Gastrocnemius medialis (tissue), 4 donors: ENCODE results near the gene GALNT18. TPM values are rescaled to one million over a fixed set of nuclear protein-coding genes. Genes with fewer than 3 reads are reported as not detected.
A peak's percentile ranks its signal among the peaks of the same experiment; 100 is the strongest.

ENCODE experiments used
- ATAC-seq, 2 donors: fragments of 150-250 bp; one replicate each; pipeline ENCODE4 v1.9.1; 2016
- DNase-seq, 2 donors: peaks; one replicate each; pipeline ENCODE4 v3.0.0-alpha.2; 2019
- H3K27ac ChIP-seq, 4 donors: fragments of 200-600 bp; sonication (generic); 1 replicate in 1 of 4; 2 replicates in 3 of 4; pipeline ENCODE4 v1.5.1; 2016 to 2018; ENCODE audit warnings: mild to moderate bottlenecking in 2 of 4, moderate library complexity in 1 of 4
- H3K27me3 ChIP-seq, 3 donors: fragments of 200-600 bp; sonication (generic) in 2 of 3; 1 replicate in 1 of 3; 2 replicates in 2 of 3; pipeline versions ENCODE4 v1.5.1 to v1.6.0; 2016 to 2019; ENCODE audit warnings: mild to moderate bottlenecking in 1 of 3, moderate library complexity in 1 of 3
- H3K36me3 ChIP-seq, 2 donors: fragments of 200-600 bp; sonication (generic) in 1 of 2; one replicate each; pipeline ENCODE4 v1.5.1; 2017 to 2018
- H3K4me1 ChIP-seq, 2 donors: fragments of 200-600 bp; sonication (generic) in 1 of 2; one replicate each; pipeline ENCODE4 v1.5.1; 2016 to 2017; ENCODE audit warnings: mild to moderate bottlenecking in 2 of 2
- H3K4me3 ChIP-seq, 4 donors: fragments of 200-600 bp; sonication (generic) in 3 of 4; 1 replicate in 1 of 4; 2 replicates in 3 of 4; pipeline ENCODE4 v1.5.1; 2016 to 2019; ENCODE audit warnings: mild to moderate bottlenecking in 2 of 4
- H3K9me3 ChIP-seq, 3 donors: fragments of 200-600 bp; sonication (generic) in 2 of 3; 1 replicate in 1 of 3; 2 replicates in 2 of 3; pipeline ENCODE4 v1.5.1; 2016 to 2019
- POLR2A ChIP-seq, 2 donors: fragments of 450-650 bp; IDR thresholded peaks; one replicate each; pipeline ENCODE4 v1.6.1; 2017; ENCODE audit warnings: antibody characterized with exemption in 2 of 2, mild to moderate bottlenecking in 2 of 2, moderate library complexity in 2 of 2
- in situ Hi-C, 4 donors: fragments of 200-750 bp; cut with MboI; loops; one replicate each; pipeline versions ENCODE4 v1.15.0 to v1.8.0; 2017; ENCODE audit warnings: low sequenced_read_pairs in 4 of 4
- intact Hi-C: fragments of 100-400 bp; cut with DNase I; formaldehyde crosslinking; loops from one replicate; pipeline ENCODE4 v1.15.1; 2023; ENCODE audit warnings: low total_unique reads
- total RNA-seq, 4 donors: library from RNA; depleted of rRNA; stranded (reverse); fragments of >200 nt; gene quantifications; one replicate each; pipeline versions ENCODE4 v1.1.0 to v1.2.3, GENCODE V29; 2016
- TF ChIP-seq, protein P1 (sequence below), 5 experiments: fragments of 450-650 bp in 3 of 5; fragments of 200-600 bp in 2 of 5; sonication (generic) in 2 of 5; IDR thresholded peaks in 4 of 5; conservative IDR thresholded peaks in 1 of 5; 1 replicate in 4 of 5; 2 replicates in 1 of 5; pipeline ENCODE4 v1.5.1; 2016 to 2019; ENCODE audit warnings: antibody characterized with exemption in 5 of 5, mild to moderate bottlenecking in 3 of 5, moderate library complexity in 3 of 5

Gene GALNT18
- total RNA-seq, 4 donors from 2014 or later, result 10.5 to 29.2 (median 11.2) TPM

DNA sequence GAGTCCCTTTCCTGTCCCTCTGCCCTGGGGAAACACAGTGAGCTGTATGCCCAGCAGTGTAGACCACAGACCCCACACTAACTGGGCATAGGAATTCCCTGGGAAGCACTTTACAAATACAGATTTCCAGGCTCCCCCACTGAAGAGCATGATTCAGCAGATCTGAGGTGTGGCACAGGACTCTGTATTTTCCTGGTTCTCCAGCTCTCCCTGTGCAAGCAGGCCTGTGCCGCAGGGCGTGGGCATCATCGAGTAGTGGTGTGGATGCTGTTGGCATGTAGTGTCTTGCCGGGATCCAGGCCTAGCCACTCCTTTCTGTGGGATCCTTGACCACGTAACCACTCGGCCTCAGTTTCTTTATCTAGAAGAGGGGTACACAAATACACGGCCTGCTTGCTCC is 49.9 kb downstream of the GALNT18 start:
- no peaks in the 10 kb centered on the region for H3K27me3 ChIP-seq
- DNase-seq (no peak), ATAC-seq (no peak)
- H3K9me3 ChIP-seq, result no peaks in the 10 kb centered on the region
- H3K4me3 ChIP-seq, result no peak overlapping the region
- intact Hi-C loops, result no loop called here
- TF ChIP-seq POLR2A (IDR thresholded peaks at IDR 0.05), result no peak
- TF ChIP-seq, protein P1, sequence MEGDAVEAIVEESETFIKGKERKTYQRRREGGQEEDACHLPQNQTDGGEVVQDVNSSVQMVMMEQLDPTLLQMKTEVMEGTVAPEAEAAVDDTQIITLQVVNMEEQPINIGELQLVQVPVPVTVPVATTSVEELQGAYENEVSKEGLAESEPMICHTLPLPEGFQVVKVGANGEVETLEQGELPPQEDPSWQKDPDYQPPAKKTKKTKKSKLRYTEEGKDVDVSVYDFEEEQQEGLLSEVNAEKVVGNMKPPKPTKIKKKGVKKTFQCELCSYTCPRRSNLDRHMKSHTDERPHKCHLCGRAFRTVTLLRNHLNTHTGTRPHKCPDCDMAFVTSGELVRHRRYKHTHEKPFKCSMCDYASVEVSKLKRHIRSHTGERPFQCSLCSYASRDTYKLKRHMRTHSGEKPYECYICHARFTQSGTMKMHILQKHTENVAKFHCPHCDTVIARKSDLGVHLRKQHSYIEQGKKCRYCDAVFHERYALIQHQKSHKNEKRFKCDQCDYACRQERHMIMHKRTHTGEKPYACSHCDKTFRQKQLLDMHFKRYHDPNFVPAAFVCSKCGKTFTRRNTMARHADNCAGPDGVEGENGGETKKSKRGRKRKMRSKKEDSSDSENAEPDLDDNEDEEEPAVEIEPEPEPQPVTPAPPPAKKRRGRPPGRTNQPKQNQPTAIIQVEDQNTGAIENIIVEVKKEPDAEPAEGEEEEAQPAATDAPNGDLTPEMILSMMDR (IDR thresholded peaks at IDR 0.05 in 4 of 5, conservative IDR thresholded peaks at IDR 0.05 in 1 of 5), result no peak
- H3K36me3 ChIP-seq, result no peaks in the 10 kb centered on the region
- H3K27ac ChIP-seq, result no peak overlapping the region
- H3K4me1 ChIP-seq, result peaks cover 7 to 12% of the 10 kb centered on the region in 2 donors
- in situ Hi-C loops, result no loop called here

DNA sequence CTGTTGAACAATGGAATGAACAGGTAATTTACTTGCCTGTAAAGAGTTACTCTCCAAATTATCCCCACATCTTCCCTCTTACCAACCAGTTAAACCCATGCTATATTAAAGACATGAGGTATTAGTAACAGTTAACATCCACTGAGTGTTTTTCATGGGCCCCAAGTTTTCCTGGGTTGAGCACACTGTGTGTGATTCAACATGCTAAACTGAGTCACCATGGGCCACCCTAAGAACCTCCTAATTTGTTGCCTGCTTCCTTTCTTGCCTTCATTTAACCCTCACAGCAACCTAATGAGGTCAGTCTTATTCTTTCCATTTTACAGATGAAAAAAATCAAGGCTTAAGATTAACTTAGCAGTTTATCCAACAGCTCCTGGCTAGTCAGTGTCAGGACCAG is 51.0 kb downstream of the GALNT18 start:
- in situ Hi-C loops, result no loop called here
- intact Hi-C loops, result no loop called here
- no peak for ATAC-seq

DNA sequence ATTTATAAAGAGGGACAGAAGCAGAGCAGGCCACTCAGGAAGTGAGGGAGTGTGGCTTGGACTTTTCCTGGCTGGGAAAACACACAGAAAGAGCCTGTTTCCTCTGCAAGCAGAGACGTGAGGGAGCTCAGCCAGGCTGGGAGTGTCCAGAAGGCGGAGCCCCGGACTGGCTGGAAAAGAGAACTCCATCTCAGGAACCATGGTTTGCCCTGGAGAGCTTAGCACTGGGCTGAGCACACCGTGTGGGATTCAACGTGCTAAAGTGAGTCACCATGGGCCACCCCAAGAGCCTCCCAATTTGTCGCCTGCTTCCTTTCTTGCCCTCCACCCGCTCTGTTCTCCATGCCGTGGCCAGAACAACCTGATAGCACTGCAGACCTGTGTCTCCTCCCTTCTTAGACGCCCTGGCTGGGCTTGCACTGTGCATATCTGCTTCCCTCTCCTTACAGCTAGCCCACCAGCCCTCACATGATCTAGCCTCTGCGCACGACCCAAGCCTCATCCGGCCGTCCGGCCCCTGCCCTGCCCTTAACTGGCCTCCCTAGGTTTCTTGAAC is 51.8 kb downstream of the GALNT18 start:
- peak; percentile 31 to 40 for DNase-seq
- H3K27me3 ChIP-seq, result no peaks in the 10 kb centered on the region
- peak overlapping the region in 1 of 4 donors; percentile 42 for H3K4me3 ChIP-seq
- H3K36me3 ChIP-seq, result no peaks in the 10 kb centered on the region
- in situ Hi-C loops, result no loop called here
- H3K9me3 ChIP-seq, result no peaks in the 10 kb centered on the region
- ATAC-seq, result peak; percentile 63 to 69
- H3K27ac ChIP-seq, result peak overlapping the region; percentile 40 to 71 (median 64)
- H3K4me1 ChIP-seq, result peaks cover 7 to 12% of the 10 kb centered on the region in 2 donors
- intact Hi-C loops, result no loop called here
- TF ChIP-seq POLR2A (IDR thresholded peaks at IDR 0.05), result no peak
- TF ChIP-seq, protein P1 (IDR thresholded peaks at IDR 0.05 in 4 of 5, conservative IDR thresholded peaks at IDR 0.05 in 1 of 5), result peak in 1 of 5 experiments; percentile 22

More for the DNA sequence above, 51.0 kb downstream of the GALNT18 start:
- no peaks in the 10 kb centered on the region for H3K36me3 ChIP-seq
- peak overlapping the region in 3 of 4 donors; percentile 38 to 70 (median 61) for H3K27ac ChIP-seq
- no peak for TF ChIP-seq POLR2A (IDR thresholded peaks at IDR 0.05)
- TF ChIP-seq, protein P1 (IDR thresholded peaks at IDR 0.05 in 4 of 5, conservative IDR thresholded peaks at IDR 0.05 in 1 of 5), result no peak
- H3K4me3 ChIP-seq, result no peak overlapping the region
- no peak for DNase-seq
- H3K27me3 ChIP-seq, result no peaks in the 10 kb centered on the region
- no peaks in the 10 kb centered on the region for H3K9me3 ChIP-seq
- H3K4me1 ChIP-seq, result peaks cover 7 to 12% of the 10 kb centered on the region in 2 donors

GRCh38 chr11:11568651-11569229 is 53.1 kb downstream of the GALNT18 start:
- in situ Hi-C loops, result no loop called here
- no peak for TF ChIP-seq POLR2A (IDR thresholded peaks at IDR 0.05)
- TF ChIP-seq, protein P1 (IDR thresholded peaks at IDR 0.05 in 4 of 5, conservative IDR thresholded peaks at IDR 0.05 in 1 of 5), result no peak
- H3K27ac ChIP-seq, result no peak overlapping the region
- intact Hi-C loops, result no loop called here
- H3K9me3 ChIP-seq, result no peaks in the 10 kb centered on the region
- no peak for DNase-seq
- peaks cover 7 to 14% of the 10 kb centered on the region in 2 donors for H3K4me1 ChIP-seq
- no peak for ATAC-seq
- H3K4me3 ChIP-seq, result no peak overlapping the region
- H3K36me3 ChIP-seq, result no peaks in the 10 kb centered on the region
- H3K27me3 ChIP-seq, result no peaks in the 10 kb centered on the region
